Chondrocyte (in vitro differentiated cells): ENCODE measurements around the gene EHD3. TPM values are rescaled to one million over a fixed set of nuclear protein-coding genes. Genes with fewer than 3 reads are reported as not detected.

Source experiments
- DNase-seq: peaks from one replicate; pipeline ENCODE4 v3.0.0; 2021; ENCODE audit warnings: mixed read lengths, low spot score
- H3K27ac Mint-ChIP-seq: one replicate; pipeline ENCODE4 v1.8.0; 2021; ENCODE audit warnings: mild to moderate bottlenecking, moderate library complexity, mixed read lengths; ENCODE audit not compliant: unreplicated experiment
- H3K27me3 Mint-ChIP-seq: 2 replicates; pipeline ENCODE4 v1.8.0; 2021; ENCODE audit warnings: low read depth, mixed read lengths
- H3K36me3 Mint-ChIP-seq: 2 replicates; pipeline ENCODE4 v1.8.0; 2021; ENCODE audit warnings: low read depth, mixed read lengths
- H3K4me1 Mint-ChIP-seq: 2 replicates; pipeline ENCODE4 v1.8.0; 2021; ENCODE audit warnings: low read depth, mild to moderate bottlenecking, mixed read lengths
- H3K4me3 Mint-ChIP-seq: one replicate; pipeline ENCODE4 v1.8.0; 2021; ENCODE audit warnings: mild to moderate bottlenecking, moderate library complexity, mixed read lengths; ENCODE audit not compliant: unreplicated experiment
- H3K9me3 Mint-ChIP-seq: 2 replicates; pipeline ENCODE4 v1.8.0; 2021; ENCODE audit warnings: low read depth, mixed read lengths
- total RNA-seq: library from RNA; stranded (reverse); gene quantifications from 3 replicates; pipeline ENCODE4 v1.2.1, GENCODE V29; 2021
- TF ChIP-seq, protein P1 (sequence below): fragments of 200-600 bp; sonication (generic); IDR thresholded peaks from 2 replicates; pipeline ENCODE4 v1.5.0; 2021; ENCODE audit warnings: antibody characterized with exemption, mild to moderate bottlenecking, moderate library complexity

EHD3 gene
- total RNA-seq, 1 donor from 2014 or later: 24.0 TPM

DNA sequence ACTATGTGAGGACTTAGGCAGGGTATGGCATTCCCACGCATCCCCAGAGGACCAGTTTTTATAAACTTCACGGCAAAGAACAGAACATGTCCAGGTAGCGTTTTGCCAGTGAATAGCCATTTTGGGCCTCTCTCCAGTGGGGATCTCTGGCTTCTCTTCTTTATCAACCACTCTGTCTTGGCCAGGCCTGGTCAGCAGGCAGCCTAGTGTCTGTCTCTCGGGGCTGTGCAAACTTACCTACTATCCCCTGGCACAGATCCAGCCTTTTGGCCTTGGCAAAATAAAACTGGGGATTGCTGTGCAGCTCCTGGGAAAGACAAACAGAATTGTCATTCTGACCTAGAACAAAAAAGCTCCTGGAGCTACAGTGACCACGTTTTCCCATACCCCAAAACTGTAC, 31.1 kb upstream of the EHD3 start:
- peaks cover 29% of the 10 kb centered on the region for H3K27me3 Mint-ChIP-seq
- no peaks in the 10 kb centered on the region for H3K4me1 Mint-ChIP-seq
- no peak overlapping the region for H3K27ac Mint-ChIP-seq
- no peak for DNase-seq
- H3K4me3 Mint-ChIP-seq: no peak overlapping the region
- H3K36me3 Mint-ChIP-seq: no peaks in the 10 kb centered on the region
- peaks cover 3% of the 10 kb centered on the region for H3K9me3 Mint-ChIP-seq
- TF ChIP-seq, protein P1, sequence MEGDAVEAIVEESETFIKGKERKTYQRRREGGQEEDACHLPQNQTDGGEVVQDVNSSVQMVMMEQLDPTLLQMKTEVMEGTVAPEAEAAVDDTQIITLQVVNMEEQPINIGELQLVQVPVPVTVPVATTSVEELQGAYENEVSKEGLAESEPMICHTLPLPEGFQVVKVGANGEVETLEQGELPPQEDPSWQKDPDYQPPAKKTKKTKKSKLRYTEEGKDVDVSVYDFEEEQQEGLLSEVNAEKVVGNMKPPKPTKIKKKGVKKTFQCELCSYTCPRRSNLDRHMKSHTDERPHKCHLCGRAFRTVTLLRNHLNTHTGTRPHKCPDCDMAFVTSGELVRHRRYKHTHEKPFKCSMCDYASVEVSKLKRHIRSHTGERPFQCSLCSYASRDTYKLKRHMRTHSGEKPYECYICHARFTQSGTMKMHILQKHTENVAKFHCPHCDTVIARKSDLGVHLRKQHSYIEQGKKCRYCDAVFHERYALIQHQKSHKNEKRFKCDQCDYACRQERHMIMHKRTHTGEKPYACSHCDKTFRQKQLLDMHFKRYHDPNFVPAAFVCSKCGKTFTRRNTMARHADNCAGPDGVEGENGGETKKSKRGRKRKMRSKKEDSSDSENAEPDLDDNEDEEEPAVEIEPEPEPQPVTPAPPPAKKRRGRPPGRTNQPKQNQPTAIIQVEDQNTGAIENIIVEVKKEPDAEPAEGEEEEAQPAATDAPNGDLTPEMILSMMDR: no peak

DNA sequence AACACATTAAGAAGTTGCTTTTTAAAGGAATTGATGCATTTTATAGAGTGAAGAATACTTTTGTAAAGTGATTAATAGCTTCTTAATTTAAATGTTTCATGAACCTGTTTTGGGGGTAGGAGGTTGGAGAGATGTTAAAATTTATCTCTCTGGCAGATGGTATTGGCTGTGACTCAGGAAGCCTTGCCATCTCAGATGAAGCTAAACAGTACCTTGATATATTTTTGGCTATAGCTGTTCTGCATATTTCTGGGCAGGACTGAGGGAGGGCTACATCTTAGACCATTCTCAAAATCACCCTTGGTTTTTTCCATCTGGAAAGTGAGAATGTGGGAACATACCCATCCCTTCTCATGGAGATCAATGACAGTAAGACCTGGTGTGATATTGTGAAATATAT, 30.0 kb upstream of the EHD3 start:
- Mint-ChIP-seq H3K36me3 (no peaks in the 10 kb centered on the region), H3K27me3 (peaks cover 24% of the 10 kb centered on the region)
- DNase-seq: no peak

DNA sequence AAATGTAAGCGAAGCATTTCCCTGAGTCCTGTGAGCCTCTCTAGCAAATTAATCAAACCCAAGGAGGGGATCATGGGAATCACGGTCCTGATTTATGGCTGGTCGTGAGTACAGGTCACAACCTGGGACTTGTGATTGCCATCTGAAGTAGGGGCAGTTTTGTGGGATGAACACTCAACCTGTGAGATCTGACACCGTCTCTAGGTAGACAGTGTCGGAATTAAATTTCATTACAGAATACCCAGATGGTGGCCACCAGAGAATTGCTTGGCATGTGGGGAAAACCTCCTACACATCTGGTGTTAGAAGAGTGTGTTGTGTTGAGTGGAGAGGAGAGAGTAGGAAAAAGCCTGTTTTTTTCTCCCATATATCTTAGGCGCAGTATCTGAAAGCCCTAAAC, 29.2 kb upstream of the EHD3 start:
- no peak for DNase-seq
- Mint-ChIP-seq H3K36me3 (no peaks in the 10 kb centered on the region), H3K4me1 (no peaks in the 10 kb centered on the region), H3K27ac (no peak overlapping the region), H3K9me3 (no peaks in the 10 kb centered on the region), H3K27me3 (peaks cover 23% of the 10 kb centered on the region), H3K4me3 (no peak overlapping the region)
- TF ChIP-seq, protein P1: no peak

More for the DNA sequence above, 30.0 kb upstream of the EHD3 start:
- Mint-ChIP-seq H3K4me3 (no peak overlapping the region), H3K9me3 (peaks cover 2% of the 10 kb centered on the region), H3K27ac (no peak overlapping the region), H3K4me1 (no peaks in the 10 kb centered on the region)
- TF ChIP-seq, protein P1: no peak

DNA sequence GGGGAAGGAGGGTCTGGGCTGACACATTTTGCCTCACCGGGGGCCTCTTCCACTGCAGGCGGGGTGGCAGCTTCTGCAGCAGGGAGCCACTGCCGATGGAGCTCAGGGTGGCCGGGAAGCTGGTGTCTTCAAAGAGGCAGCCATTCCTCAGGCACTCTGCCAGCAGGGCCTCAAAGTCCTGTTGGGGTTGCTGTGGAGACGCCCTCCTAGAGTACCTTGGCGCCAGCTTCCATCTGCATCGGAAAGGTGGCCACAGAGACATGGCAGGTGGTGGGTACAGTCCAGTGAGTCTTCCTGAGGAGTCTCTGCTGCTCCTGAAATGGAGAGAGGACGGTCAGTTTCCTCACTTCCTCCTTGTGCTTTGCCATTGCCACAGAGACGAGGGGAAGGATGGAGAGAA, 28.8 kb upstream of the EHD3 start:
- TF ChIP-seq, protein P1: no peak

DNA sequence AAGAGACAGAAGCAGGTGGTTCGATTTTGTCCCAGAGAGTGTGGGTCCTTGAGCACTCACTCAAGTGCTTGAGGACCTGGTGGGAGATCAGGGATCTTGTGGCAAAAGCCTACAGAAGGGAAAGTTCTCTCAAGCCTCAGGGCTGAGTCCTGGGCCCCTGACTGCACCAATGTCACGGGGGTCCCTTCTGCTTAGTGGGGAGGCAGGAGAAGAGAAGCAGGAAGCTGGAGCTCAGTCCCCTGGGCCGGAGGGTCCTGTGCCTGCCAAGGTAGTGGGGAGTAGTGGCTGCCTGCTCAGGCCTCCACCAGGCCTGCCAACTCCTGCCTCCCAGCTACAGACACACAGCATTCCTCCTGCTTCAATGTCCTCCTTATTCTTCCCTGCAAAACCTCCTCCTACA, 28.3 kb upstream of the EHD3 start:
- Mint-ChIP-seq H3K27me3 (peaks cover 23% of the 10 kb centered on the region), H3K9me3 (no peaks in the 10 kb centered on the region), H3K4me3 (no peak overlapping the region), H3K4me1 (no peaks in the 10 kb centered on the region), H3K27ac (no peak overlapping the region), H3K36me3 (no peaks in the 10 kb centered on the region)
- DNase-seq: no peak
- TF ChIP-seq, protein P1: no peak

More for the DNA sequence above, 28.8 kb upstream of the EHD3 start:
- Mint-ChIP-seq H3K36me3 (no peaks in the 10 kb centered on the region), H3K27me3 (peaks cover 23% of the 10 kb centered on the region), H3K4me1 (no peaks in the 10 kb centered on the region), H3K9me3 (no peaks in the 10 kb centered on the region), H3K4me3 (no peak overlapping the region), H3K27ac (no peak overlapping the region)
- no peak for DNase-seq
